Hepatocyte (in vitro differentiated cells): ENCODE measurements around the gene NAA30. TPM values are rescaled to one million over a fixed set of nuclear protein-coding genes. Genes with fewer than 3 reads are reported as not detected.
"Not testable (repeated sequence)": the region's sequence is repeated elsewhere in the genome, so short reads cannot be mapped to it uniquely, and the experiment has no call there.

Source experiments
- DNase-seq: peaks from one replicate; pipeline ENCODE4 v3.0.0-alpha.2; 2016; ENCODE audit warnings: low spot score
- H2AFZ ChIP-seq: fragments of 200-600 bp; sonication (generic); 2 replicates; pipeline ENCODE4 v1.6.0; 2016; ENCODE audit warnings: antibody characterized with exemption, mild to moderate bottlenecking
- H3K27ac ChIP-seq: fragments of 200-600 bp; sonication (generic); 2 replicates; pipeline ENCODE4 v1.5.1; 2016; ENCODE audit warnings: mild to moderate bottlenecking
- H3K27me3 ChIP-seq: fragments of 200-600 bp; sonication (generic); 2 replicates; pipeline ENCODE4 v1.6.1; 2016
- H3K36me3 ChIP-seq: fragments of 200-600 bp; sonication (generic); replicated peaks from 2 replicates; pipeline ENCODE4 v1.5.1; 2016; ENCODE audit warnings: low read depth; ENCODE audit not compliant: insufficient read depth
- H3K4me1 ChIP-seq: fragments of 200-600 bp; sonication (generic); 2 replicates; pipeline ENCODE4 v1.5.1; 2016; ENCODE audit warnings: mild to moderate bottlenecking, moderate library complexity; ENCODE audit not compliant: insufficient read depth
- H3K4me2 ChIP-seq: fragments of 200-600 bp; sonication (generic); 2 replicates; pipeline ENCODE4 v1.6.0; 2016
- H3K4me3 ChIP-seq: fragments of 200-600 bp; sonication (generic); 2 replicates; pipeline ENCODE4 v1.5.1; 2016; ENCODE audit warnings: mild to moderate bottlenecking
- H3K79me2 ChIP-seq: fragments of 200-600 bp; sonication (generic); 2 replicates; pipeline ENCODE4 v1.6.0; 2017; ENCODE audit warnings: mild to moderate bottlenecking
- H3K9me2 ChIP-seq: fragments of 200-600 bp; sonication (generic); replicated peaks from 2 replicates; pipeline ENCODE4 v1.6.0; 2017; ENCODE audit warnings: mild to moderate bottlenecking; ENCODE audit not compliant: insufficient read depth
- H3K9me3 ChIP-seq: fragments of 200-600 bp; sonication (generic); 2 replicates; pipeline ENCODE4 v1.5.1; 2016; ENCODE audit warnings: low read depth, mild to moderate bottlenecking
- H4K20me1 ChIP-seq: fragments of 200-600 bp; sonication (generic); 2 replicates; pipeline ENCODE4 v1.6.0; 2016; ENCODE audit warnings: mild to moderate bottlenecking; ENCODE audit not compliant: insufficient read depth, poor library complexity, severe bottlenecking
- EZH2 ChIP-seq: fragments of 200-600 bp; sonication (generic); IDR thresholded peaks from 2 replicates; pipeline ENCODE4 v1.6.1; 2016; ENCODE audit warnings: antibody characterized with exemption, mild to moderate bottlenecking, borderline replicate concordance
- EZH2phosphoT487 ChIP-seq: fragments of 200-600 bp; sonication (generic); IDR thresholded peaks from one replicate; pipeline ENCODE4 v1.6.1; 2018; ENCODE audit warnings: antibody characterized with exemption, mild to moderate bottlenecking, low read depth, moderate library complexity; ENCODE audit not compliant: unreplicated experiment, severe bottlenecking
- WGBS: methylation state at CpG from one replicate; pipeline ENCODE4 v1.1.6; 2016; ENCODE audit warnings: low lambda C conversion rate; ENCODE audit errors: missing lambda C conversion rate; 5-methylcytosine and 5-hydroxymethylcytosine counted together
- polyA plus RNA-seq: library from polyadenylated mRNA; unstranded; fragments of >200 nt; fragmentation: Nextera tagmentation; extraction: Ambion mirVana; gene quantifications from 2 replicates; pipeline ENCODE4 v1.2.1, GENCODE V29; 2016
- total RNA-seq: library from RNA; depleted of rRNA; stranded (reverse); fragments of >200 nt; gene quantifications from 2 replicates; pipeline ENCODE4 v1.2.3, GENCODE V29; 2014
- TF ChIP-seq, protein P1 (sequence below): fragments of 200-600 bp; sonication (generic); IDR thresholded peaks from 2 replicates; pipeline ENCODE4 v1.5.1; 2016; ENCODE audit warnings: antibody characterized with exemption, mild to moderate bottlenecking; ENCODE audit not compliant: poor library complexity

Gene NAA30
- total and polyA plus RNA-seq, 2 experiments from 2014 or later = 10.6 to 30.2 TPM

DNA sequence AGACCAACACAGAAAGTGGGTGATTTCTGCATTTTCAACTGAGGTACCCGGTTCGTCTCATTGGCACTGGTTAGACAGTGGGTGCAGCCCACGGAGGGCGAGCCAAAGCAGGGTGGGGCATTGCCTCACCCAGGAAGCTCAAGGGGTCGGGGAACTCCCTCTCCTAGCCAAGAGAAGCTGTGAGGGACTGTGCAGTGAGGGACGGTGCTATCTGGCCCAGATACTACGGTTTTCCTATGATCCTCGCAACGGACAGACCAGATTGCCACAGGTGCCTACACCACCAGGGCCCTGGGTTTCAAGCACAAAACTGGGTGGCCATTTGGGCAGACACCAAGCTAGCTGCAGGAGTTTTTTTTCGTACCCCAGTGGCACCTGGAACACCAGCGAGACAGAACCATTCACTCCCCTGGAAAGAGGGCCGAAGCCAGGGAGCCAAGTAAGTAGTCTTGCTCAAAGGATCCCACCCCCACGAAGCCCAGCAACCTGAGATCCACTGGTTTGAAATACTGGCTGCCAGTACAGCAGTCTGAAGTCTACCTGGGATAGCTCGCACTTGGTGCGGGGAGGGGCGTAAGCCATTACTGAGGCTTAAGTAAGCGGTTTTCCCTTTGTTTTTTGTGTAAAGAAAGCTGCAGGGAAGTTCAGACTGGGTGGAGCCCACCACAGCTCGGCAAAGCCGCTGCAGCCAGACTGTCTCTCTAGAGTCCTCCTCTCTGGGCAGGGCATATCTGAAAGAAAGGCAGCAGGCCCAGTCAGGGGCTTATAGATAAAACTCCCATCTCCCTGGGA is 25.5 kb upstream of the NAA30 start:
- Histone ChIP-seq H3K79me2 (no peaks in the 10 kb centered on the region), H3K9me3 (no peaks in the 10 kb centered on the region), H3K4me1 (peaks cover 7% of the 10 kb centered on the region), H3K9me2 (no peaks in the 10 kb centered on the region), H3K27me3 (no peaks in the 10 kb centered on the region), H2AFZ (peak overlapping the region; percentile 56), H3K4me2 (peak overlapping the region; percentile 50), H3K27ac (no peak overlapping the region), H3K36me3 (no peaks in the 10 kb centered on the region), H4K20me1 (no peaks in the 10 kb centered on the region), H3K4me3 (no peak overlapping the region)
- TF ChIP-seq, protein P1, sequence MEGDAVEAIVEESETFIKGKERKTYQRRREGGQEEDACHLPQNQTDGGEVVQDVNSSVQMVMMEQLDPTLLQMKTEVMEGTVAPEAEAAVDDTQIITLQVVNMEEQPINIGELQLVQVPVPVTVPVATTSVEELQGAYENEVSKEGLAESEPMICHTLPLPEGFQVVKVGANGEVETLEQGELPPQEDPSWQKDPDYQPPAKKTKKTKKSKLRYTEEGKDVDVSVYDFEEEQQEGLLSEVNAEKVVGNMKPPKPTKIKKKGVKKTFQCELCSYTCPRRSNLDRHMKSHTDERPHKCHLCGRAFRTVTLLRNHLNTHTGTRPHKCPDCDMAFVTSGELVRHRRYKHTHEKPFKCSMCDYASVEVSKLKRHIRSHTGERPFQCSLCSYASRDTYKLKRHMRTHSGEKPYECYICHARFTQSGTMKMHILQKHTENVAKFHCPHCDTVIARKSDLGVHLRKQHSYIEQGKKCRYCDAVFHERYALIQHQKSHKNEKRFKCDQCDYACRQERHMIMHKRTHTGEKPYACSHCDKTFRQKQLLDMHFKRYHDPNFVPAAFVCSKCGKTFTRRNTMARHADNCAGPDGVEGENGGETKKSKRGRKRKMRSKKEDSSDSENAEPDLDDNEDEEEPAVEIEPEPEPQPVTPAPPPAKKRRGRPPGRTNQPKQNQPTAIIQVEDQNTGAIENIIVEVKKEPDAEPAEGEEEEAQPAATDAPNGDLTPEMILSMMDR = no peak
- TF ChIP-seq EZH2 (no peak), EZH2phosphoT487 (no peak)
- peak; percentile 30 for DNase-seq
- 54% methylated on average over 19 of the region's 19 CpGs for WGBS

DNA sequence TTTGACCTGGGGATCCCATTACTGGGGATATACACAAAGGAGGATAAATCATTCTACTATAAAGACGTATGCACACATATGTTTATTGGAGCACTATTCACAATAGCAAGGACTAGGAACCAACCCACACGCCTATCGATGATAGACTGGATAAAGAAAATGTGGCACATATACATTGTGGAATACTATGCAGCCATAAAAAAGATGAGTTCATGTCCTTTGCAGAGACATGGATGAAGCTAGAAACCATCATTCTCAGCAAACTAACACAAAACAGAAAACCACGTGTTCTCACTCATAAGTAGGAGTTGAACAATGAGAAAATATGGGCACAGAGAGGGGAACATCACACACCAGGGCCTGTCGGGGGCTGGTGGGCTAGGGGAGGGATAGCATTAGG is 20.2 kb upstream of the NAA30 start:
- not testable (repeated sequence) for H3K4me2 ChIP-seq, H2AFZ ChIP-seq, H3K27me3 ChIP-seq, H3K9me2 ChIP-seq, H3K79me2 ChIP-seq, DNase-seq, H3K27ac ChIP-seq, H3K4me3 ChIP-seq, H3K4me1 ChIP-seq, H3K9me3 ChIP-seq, H4K20me1 ChIP-seq, H3K36me3 ChIP-seq
- WGBS = 96% methylated on average over 5 of the region's 5 CpGs

DNA sequence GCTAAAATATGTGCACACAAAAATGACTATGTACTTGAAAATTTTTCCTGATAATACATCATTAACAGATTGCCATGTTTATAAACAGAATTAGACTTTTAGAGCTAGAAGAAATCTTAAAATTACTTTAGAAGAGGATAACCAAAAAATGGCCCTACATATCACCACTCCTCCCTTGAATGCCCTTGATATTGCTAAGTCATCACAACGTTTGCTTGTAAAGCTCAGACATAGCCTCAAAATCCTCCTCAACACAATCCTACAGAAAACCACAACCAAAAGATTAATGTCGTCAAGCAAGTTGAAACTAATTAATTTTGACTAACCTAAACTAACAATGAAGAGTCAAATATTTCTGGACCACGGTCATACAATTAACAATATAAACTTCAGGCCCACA is 19.4 kb upstream of the NAA30 start:
- H3K27ac ChIP-seq = no peak overlapping the region
- DNase-seq = no peak
- H3K36me3 ChIP-seq = no peaks in the 10 kb centered on the region
- H4K20me1 ChIP-seq = no peaks in the 10 kb centered on the region
- H2AFZ ChIP-seq = no peak overlapping the region
- no peak for TF ChIP-seq EZH2
- TF ChIP-seq EZH2phosphoT487 = no peak
- TF ChIP-seq, protein P1 = no peak
- H3K4me2 ChIP-seq = no peak overlapping the region
- WGBS = 42% methylated on average over 3 of the region's 3 CpGs
- H3K9me3 ChIP-seq = peaks cover 3% of the 10 kb centered on the region
- H3K9me2 ChIP-seq = no peaks in the 10 kb centered on the region
- no peaks in the 10 kb centered on the region for H3K4me1 ChIP-seq
- no peaks in the 10 kb centered on the region for H3K79me2 ChIP-seq
- H3K27me3 ChIP-seq = no peaks in the 10 kb centered on the region
- no peak overlapping the region for H3K4me3 ChIP-seq

DNA sequence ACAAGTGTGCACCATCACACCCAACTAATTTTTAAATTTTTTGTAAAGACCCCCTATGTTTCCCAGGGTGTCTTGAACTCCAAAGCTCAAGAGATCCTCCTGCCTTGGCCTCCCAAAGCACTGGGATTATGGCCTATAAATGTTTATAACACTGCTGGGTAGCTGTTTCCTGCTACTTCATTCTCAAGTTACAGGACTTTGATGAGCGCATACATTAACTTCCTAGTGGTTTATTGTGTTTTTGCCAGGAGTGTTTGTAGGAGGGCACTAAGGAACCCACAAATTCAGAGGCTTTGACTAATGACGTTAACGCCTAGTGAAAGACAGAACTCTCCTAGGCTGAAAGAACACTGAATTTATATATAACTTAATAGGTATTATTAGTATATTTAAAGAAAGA is 15.2 kb upstream of the NAA30 start:
- no peaks in the 10 kb centered on the region for H3K9me2 ChIP-seq
- H3K4me1 ChIP-seq = no peaks in the 10 kb centered on the region
- H3K36me3 ChIP-seq = no peaks in the 10 kb centered on the region
- TF ChIP-seq, protein P1 = no peak
- no peak for DNase-seq
- 85% methylated on average over 3 of the region's 3 CpGs for WGBS
- H3K79me2 ChIP-seq = no peaks in the 10 kb centered on the region
- H3K4me3 ChIP-seq = no peak overlapping the region
- no peak overlapping the region for H2AFZ ChIP-seq
- H3K27me3 ChIP-seq = no peaks in the 10 kb centered on the region
- no peaks in the 10 kb centered on the region for H4K20me1 ChIP-seq
- peaks cover 2% of the 10 kb centered on the region for H3K9me3 ChIP-seq
- H3K4me2 ChIP-seq = no peak overlapping the region
- no peak overlapping the region for H3K27ac ChIP-seq
